Activated naive CD4-positive, alpha-beta T cell treated with anti-CD3 and anti-CD28 coated beads, Interleukin-2, amount 50 U/mL, for 72 hours (primary cell): ENCODE results near the gene ZDHHC4. TPM values are rescaled to one million over a fixed set of nuclear protein-coding genes. Genes with fewer than 3 reads are reported as not detected.

Source experiments
- ATAC-seq, 2 donors: fragments of 150-1000 bp; cut with Tn5 transposase; 2 replicates each; pipeline ENCODE4 v1.10.0; 2021; ENCODE audit warnings: mild to moderate bottlenecking in 2 of 2, moderate library complexity in 2 of 2
- DNase-seq, 2 donors: peaks; one replicate each; pipeline ENCODE4 v3.0.0; 2021 to 2022; ENCODE audit warnings: low spot score in 2 of 2
- H3K27ac Mint-ChIP-seq, 2 donors: one replicate each; pipeline ENCODE4 v1.8.0; 2022; ENCODE audit warnings: mild to moderate bottlenecking in 2 of 2, mixed read lengths in 2 of 2
- H3K36me3 Mint-ChIP-seq, 2 donors: one replicate each; pipeline ENCODE4 v1.8.0; 2022; ENCODE audit warnings: mixed read lengths in 2 of 2
- H3K9me3 Mint-ChIP-seq, 2 donors: one replicate each; pipeline ENCODE4 v1.8.0; 2022; ENCODE audit warnings: mixed read lengths in 2 of 2
- total RNA-seq, 2 donors: library from RNA; stranded (reverse); gene quantifications; one replicate each; pipeline ENCODE4 v1.2.3, GENCODE V29; 2022

Gene ZDHHC4
- total RNA-seq: 10 to 100 TPM; 25.7 to 40.6 TPM

- ATAC-seq (peak; percentile 98 to 99), DNase-seq (peak; percentile 84 to 90)
- Mint-ChIP-seq H3K27ac (peak within 1 kb of the TSS; percentile 90 to 95), H3K9me3 (no peaks in the 10 kb centered on the region), H3K36me3 (peaks cover 9 to 19% of the 10 kb centered on the region in 2 donors)
Observed at GRCh38 chr7:6577369-6578113, at the start of gene ZDHHC4. Gene ZDHHC4 (plus strand): TSS chr7:6577454. CDS start chr7:6580562, 3,108 bp downstream.

- no peak for DNase-seq
- no peak for ATAC-seq
- no peaks in the 10 kb centered on the region for H3K36me3 Mint-ChIP-seq
- no peaks in the 10 kb centered on the region for H3K9me3 Mint-ChIP-seq
- H3K27ac Mint-ChIP-seq: no peak overlapping the region
Observed at GRCh38 chr7:6528401-6529130, 48.7 kb upstream of the ZDHHC4 start.

- H3K36me3 Mint-ChIP-seq: no peaks in the 10 kb centered on the region
Observed at GRCh38 chr7:6529643-6530042, 47.6 kb upstream of the ZDHHC4 start.

GRCh38 chr7:6530626-6531491, 46.4 kb upstream of the ZDHHC4 start:
- DNase-seq (peak in 1 of 2 donors; percentile 57), ATAC-seq (peak; percentile 32 to 74)
- no peaks in the 10 kb centered on the region for H3K9me3 Mint-ChIP-seq
- H3K27ac Mint-ChIP-seq: no peak overlapping the region
- H3K36me3 Mint-ChIP-seq: no peaks in the 10 kb centered on the region

More at GRCh38 chr7:6529643-6530042, 47.6 kb upstream of the ZDHHC4 start:
- H3K27ac Mint-ChIP-seq: no peak overlapping the region
- DNase-seq (no peak), ATAC-seq (no peak)
- no peaks in the 10 kb centered on the region for H3K9me3 Mint-ChIP-seq

GRCh38 chr7:6531492-6532279, 45.6 kb upstream of the ZDHHC4 start:
- Mint-ChIP-seq H3K36me3 (no peaks in the 10 kb centered on the region), H3K27ac (no peak overlapping the region), H3K9me3 (no peaks in the 10 kb centered on the region)
- ATAC-seq: no peak
- no peak for DNase-seq

GRCh38 chr7:6532516-6532915, 44.7 kb upstream of the ZDHHC4 start:
- H3K36me3 Mint-ChIP-seq: no peaks in the 10 kb centered on the region
- no peaks in the 10 kb centered on the region for H3K9me3 Mint-ChIP-seq
- no peak overlapping the region for H3K27ac Mint-ChIP-seq
- DNase-seq (no peak), ATAC-seq (no peak)

- ATAC-seq: peak; percentile 10 to 49
- no peak overlapping the region for H3K27ac Mint-ChIP-seq
- no peak for DNase-seq
- no peaks in the 10 kb centered on the region for H3K36me3 Mint-ChIP-seq
- H3K9me3 Mint-ChIP-seq: no peaks in the 10 kb centered on the region
Observed at GRCh38 chr7:6533893-6534495, 43.3 kb upstream of the ZDHHC4 start.

- H3K36me3 Mint-ChIP-seq: no peaks in the 10 kb centered on the region
- DNase-seq (peak in 1 of 2 donors; percentile 71), ATAC-seq (peak; percentile 36 to 79)
- no peak overlapping the region for H3K27ac Mint-ChIP-seq
- no peaks in the 10 kb centered on the region for H3K9me3 Mint-ChIP-seq
Observed at GRCh38 chr7:6536262-6537260, 40.7 kb upstream of the ZDHHC4 start.

- ATAC-seq (no peak), DNase-seq (no peak)
- H3K9me3 Mint-ChIP-seq: no peaks in the 10 kb centered on the region
- H3K36me3 Mint-ChIP-seq: no peaks in the 10 kb centered on the region
- H3K27ac Mint-ChIP-seq: no peak overlapping the region
Observed at GRCh38 chr7:6542368-6542767, 34.9 kb upstream of the ZDHHC4 start.

- Mint-ChIP-seq H3K27ac (no peak overlapping the region), H3K9me3 (no peaks in the 10 kb centered on the region), H3K36me3 (no peaks in the 10 kb centered on the region)
- no peak for DNase-seq
- ATAC-seq: no peak
Observed at GRCh38 chr7:6545398-6546126, 31.7 kb upstream of the ZDHHC4 start.

- Mint-ChIP-seq H3K9me3 (no peaks in the 10 kb centered on the region), H3K36me3 (no peaks in the 10 kb centered on the region), H3K27ac (no peak overlapping the region)
- no peak for DNase-seq
- no peak for ATAC-seq
Observed at GRCh38 chr7:6546498-6547251, 30.6 kb upstream of the ZDHHC4 start.

GRCh38 chr7:6547400-6547799, 29.9 kb upstream of the ZDHHC4 start:
- no peak overlapping the region for H3K27ac Mint-ChIP-seq
- no peaks in the 10 kb centered on the region for H3K9me3 Mint-ChIP-seq
- H3K36me3 Mint-ChIP-seq: no peaks in the 10 kb centered on the region
- no peak for DNase-seq
- no peak for ATAC-seq

- Mint-ChIP-seq H3K9me3 (no peaks in the 10 kb centered on the region), H3K27ac (no peak within 1 kb of the TSS), H3K36me3 (no peaks in the 10 kb centered on the region)
- no peak for ATAC-seq
- no peak for DNase-seq
Observed at GRCh38 chr7:6551016-6551511, 26.2 kb upstream of the ZDHHC4 start, which contains the start of gene GRID2IP. Gene GRID2IP (minus strand): TSS chr7:6551461. CDS start chr7:6551436, 25 bp downstream.
